Skeletal muscle cell (primary cell): ENCODE data around the gene POC1A.

Experiments
- DNase-seq: peaks from one replicate; pipeline ENCODE4 v3.0.0-alpha.2; 2010; ENCODE audit warnings: low read depth
- H3K4me3 ChIP-seq: 2 replicates; pipeline ENCODE4 v1.5.1; 2011; ENCODE audit warnings: low read depth, mild to moderate bottlenecking, control low read depth, low read length, moderate library complexity

POC1A gene

GRCh38 chr3:52154135-52155094 is at the start of gene POC1A:
POC1A (minus strand) TSS chr3:52154423; CDS start chr3:52154372, 51 bp downstream.
- DNase-seq, result peak; percentile 92
- peak within 1 kb of the TSS; percentile 86 for H3K4me3 ChIP-seq

DNA sequence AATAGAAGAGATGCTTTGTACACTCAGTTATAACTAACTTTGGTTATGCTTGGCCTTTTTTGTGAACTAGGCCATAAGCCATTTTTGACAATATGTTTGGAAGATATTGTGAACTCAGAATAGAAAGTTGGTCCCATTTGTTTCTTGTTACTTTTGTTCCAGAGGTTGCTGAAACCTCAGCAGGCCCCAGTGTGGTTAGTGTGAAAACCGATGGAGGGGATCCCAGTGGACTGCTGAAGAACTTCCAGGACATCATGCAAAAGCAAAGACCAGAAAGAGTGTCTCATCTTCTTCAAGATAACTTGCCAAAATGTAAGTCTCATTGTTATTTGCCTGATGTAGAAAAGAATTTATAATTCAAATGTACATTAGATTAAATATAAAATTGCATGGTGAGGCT is 49.5 kb upstream of the POC1A start:
- H3K4me3 ChIP-seq, result no peak overlapping the region

GRCh38 chr3:52202384-52203077 is 48.3 kb upstream of the POC1A start:
- H3K4me3 ChIP-seq, result no peak overlapping the region
- no peak for DNase-seq

More for the DNA sequence above, 49.5 kb upstream of the POC1A start:
- no peak for DNase-seq

DNA sequence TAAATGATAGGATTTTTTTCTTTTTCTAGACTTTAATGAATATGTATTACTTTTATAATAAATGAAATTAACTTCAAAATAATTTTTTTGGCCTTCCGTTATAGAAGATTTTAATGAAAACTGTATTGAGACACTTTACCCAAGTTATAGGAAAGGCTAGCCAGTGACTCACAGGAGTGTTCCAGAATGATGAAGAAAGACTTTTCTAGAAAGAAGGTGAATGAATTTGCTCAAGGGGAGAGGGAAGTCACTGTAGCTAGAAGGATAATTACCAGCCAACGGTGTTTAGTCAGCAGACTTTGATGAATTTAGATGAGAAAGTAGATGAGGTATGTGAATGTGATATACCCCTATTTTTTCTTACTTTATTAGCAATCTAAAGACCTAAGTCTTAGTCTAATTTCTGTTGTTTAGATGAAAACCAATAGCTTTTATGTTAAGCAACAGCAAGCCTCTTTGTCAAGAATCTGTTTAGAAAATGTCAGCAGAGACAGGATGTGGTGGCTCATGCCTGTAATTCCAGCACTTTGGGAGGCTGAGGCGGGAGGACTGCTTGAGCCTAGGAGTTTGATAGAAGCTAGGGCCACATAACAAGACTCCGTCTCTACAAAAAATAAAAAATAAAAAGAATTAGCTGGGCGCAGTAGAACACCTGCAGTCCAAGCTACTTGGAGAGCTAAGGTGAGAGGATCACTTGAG is 46.9 kb upstream of the POC1A start:
- DNase-seq, result no peak
- H3K4me3 ChIP-seq, result no peak overlapping the region

DNA sequence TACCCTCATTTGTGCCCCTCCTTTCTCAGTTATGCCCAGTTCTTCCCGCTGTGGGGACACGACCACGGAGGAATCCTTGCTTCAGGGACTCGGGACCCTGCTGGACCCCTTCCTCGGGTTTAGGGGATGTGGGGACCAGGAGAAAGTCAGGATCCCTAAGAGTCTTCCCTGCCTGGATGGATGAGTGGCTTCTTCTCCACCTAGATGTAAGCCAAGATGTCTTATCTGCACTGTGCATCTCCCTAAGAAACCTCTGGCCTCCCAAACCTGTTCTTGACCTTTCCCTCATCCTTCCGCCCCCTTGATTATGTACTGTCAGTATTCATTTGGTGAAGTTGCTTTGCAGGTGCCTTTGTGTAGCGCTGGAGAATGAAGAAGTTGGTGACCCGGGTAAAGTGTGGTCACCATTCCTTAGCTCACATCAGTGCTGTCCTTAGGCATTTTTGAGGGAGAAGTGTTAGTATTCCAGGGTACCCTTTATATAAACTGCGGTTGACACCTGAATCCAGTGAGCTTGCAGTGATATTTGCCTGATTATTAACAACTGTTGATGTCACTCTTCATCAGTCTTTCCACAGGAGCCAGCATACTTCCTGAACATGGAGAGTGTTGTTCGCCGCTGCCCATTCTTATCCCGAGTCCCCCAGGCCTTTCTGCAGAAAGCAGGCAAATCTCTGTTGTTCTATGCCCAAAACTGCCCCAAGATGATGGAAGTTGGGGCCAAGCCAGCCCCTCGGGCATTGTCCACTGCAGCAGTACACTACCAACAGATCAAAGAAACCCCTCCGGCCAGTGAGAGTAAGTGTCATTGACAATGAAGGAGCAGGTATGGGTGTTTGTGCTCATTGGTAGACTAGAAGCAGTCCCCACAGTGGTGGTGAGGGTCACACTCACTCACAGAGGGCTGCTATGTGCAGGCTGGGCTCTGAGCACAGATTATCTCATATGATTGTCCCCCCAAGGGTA is 44.7 kb upstream of the POC1A start:
- DNase-seq, result no peak
- H3K4me3 ChIP-seq, result peak overlapping the region; percentile 86

GRCh38 chr3:52197842-52198625 is 43.8 kb upstream of the POC1A start, which contains the start of gene ALAS1:
ALAS1 (plus strand) TSS chr3:52198160; CDS start chr3:52199242, 1,082 bp downstream.
- DNase-seq, result peak; percentile 46
- peak within 1 kb of the TSS; percentile 86 for H3K4me3 ChIP-seq

GRCh38 chr3:52197499-52197841 is 43.2 kb upstream of the POC1A start:
- peak overlapping the region; percentile 86 for H3K4me3 ChIP-seq
- no peak for DNase-seq

- H3K4me3 ChIP-seq, result no peak overlapping the region
- no peak for DNase-seq
Measured at GRCh38 chr3:52196977-52197376, 42.8 kb upstream of the POC1A start.

GRCh38 chr3:52195823-52196331 is 41.7 kb upstream of the POC1A start:
- no peak overlapping the region for H3K4me3 ChIP-seq
- DNase-seq, result no peak

DNA sequence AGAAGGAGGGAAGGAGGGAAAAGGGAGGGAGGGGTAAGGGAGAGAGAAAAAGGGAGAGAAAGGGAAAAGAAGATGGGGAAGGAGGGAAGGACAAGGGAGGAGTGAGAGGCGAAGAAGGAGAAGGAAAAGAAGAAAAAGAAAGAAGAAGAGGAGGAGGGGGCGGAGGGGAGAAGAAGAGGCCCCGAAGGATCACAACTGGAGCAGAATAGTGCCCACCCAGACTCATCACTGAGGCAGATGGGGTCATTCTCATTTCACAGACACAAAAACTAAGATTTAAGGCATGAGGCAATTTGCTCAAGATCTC is 41.0 kb upstream of the POC1A start:
- H3K4me3 ChIP-seq, result no peak overlapping the region
- DNase-seq, result no peak

DNA sequence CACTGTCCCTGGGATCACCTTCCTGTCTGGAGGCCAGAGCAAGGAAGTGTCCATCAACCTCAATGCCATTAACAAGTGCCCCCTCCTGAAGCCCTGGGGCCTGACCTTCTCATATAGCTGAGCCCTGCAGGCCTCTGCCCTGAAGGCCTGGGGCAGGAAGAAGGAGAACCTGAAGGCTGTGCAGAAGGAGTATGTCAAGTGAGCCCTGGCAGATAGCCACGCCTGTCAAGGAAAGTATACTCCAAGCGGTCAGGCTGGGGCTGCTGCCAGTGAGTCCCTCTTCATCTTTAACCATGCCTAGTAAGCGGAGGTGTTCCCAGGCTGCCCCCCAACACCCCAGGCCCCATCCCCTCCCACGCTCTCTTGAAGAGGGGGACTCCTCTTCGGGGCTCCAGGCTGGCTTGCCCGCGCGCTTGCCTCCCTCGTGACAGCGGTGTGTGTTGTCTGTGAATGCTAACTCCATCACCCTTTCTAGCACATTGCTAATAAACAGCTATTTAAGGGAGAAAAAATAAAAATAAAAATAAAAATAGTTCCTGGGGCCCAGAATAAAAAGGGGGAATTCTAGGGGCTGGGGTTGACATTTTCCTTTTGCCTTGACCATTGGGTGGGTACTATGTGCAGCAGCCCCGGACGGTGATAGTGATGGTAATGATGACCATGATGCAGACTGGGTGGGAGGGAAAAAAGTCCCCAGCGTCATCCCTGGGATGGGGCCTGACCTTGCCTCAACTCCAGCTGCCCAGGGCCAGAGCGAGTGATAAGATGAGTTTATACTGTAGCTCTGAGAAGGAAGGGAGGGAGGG is 40.5 kb upstream of the POC1A start:
- DNase-seq, result no peak
- no peak overlapping the region for H3K4me3 ChIP-seq

DNA sequence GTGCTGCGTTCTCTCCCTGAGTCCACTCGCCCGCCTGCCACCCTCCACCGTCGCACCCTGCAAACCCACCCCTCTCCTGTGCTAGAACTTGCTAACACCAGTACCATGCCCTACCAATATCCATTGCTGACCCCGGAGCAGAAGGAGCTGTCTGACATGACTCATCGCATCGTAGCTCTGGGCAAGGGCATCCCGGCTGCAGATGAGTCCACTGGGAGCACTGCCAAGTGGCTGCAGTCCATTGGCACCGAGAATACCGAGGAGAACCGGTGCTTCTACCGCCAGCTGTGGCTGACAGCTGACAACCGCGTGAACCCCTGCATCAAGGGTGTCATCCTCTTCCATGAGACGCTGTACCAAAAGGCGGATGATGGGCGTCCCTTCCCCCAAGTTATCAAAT is 38.8 kb upstream of the POC1A start:
- no peak for DNase-seq
- no peak overlapping the region for H3K4me3 ChIP-seq

GRCh38 chr3:52191663-52192062 is 37.4 kb upstream of the POC1A start:
- no peak overlapping the region for H3K4me3 ChIP-seq
- DNase-seq, result no peak

GRCh38 chr3:52190294-52191074 is 36.3 kb upstream of the POC1A start:
- DNase-seq, result no peak
- no peak overlapping the region for H3K4me3 ChIP-seq

DNA sequence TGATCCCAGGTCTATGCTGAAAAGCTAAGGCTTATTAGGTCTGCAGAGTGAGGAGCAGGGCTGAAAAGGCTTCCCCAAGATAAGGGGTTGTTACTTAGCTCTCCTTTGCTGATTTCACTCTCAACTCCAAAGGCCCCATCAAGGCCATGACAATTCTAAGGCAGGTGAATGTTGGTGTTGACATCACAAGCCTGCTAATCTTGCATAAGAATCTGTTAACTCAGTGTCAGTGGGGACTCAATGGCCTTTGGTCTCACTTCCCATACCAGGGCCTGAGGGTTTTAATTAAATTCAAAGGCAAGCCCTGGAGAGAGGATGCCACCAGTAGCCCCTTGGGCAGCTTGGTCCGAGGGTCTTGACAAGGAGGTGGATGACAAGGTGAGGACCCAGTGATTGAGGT is 34.3 kb upstream of the POC1A start:
- DNase-seq, result no peak

GRCh38 chr3:52186729-52187128 is 32.5 kb upstream of the POC1A start:
- H3K4me3 ChIP-seq, result no peak overlapping the region
- DNase-seq, result no peak

More for the DNA sequence above, 34.3 kb upstream of the POC1A start:
- no peak overlapping the region for H3K4me3 ChIP-seq

- no peak overlapping the region for H3K4me3 ChIP-seq
- no peak for DNase-seq
Measured at GRCh38 chr3:52185837-52186236, 31.6 kb upstream of the POC1A start.
